ENCODE data around the gene PGP.

GRCh38 chr16:2179576-2179975 lies 35.1 kb downstream of the PGP start:
- no peak for TF ChIP-seq CTCF (IDR thresholded peaks at IDR 0.05; ENCODE audit: low read length)
- no peak for TF ChIP-seq EZH2 (IDR thresholded peaks at IDR 0.05; ENCODE audit: borderline replicate concordance, low read length)
